Measurements from ENCODE around the gene ELF3. TPM values are rescaled to one million over a fixed set of nuclear protein-coding genes. Genes with fewer than 3 reads are reported as not detected.
"Not testable (repeated sequence)": the region's sequence is repeated elsewhere in the genome, so short reads cannot be mapped to it uniquely, and the experiment has no call there.

Gene ELF3
- polyA plus RNA-seq, 3 donors, result 39.6 to 57.1 (median 42.8) TPM

- no peak for DNase-seq (ENCODE audit: low read depth in 3 of 3, low spot score in 2 of 3)
Measured at GRCh38 chr1:202063093-202063492, 52.7 kb downstream of the ELF3 start.

- not testable (repeated sequence) for DNase-seq (ENCODE audit: low read depth in 3 of 3, low spot score in 2 of 3)
Measured at GRCh38 chr1:202064889-202065312, 54.5 kb downstream of the ELF3 start.

Other genes starting within 250 kb of the ELF3 start
- 10 to 100 TPM; 70.2 to 78.8 (median 74.0) TPM for gene IPO9, start 181.4 kb upstream of the ELF3 start, polyA plus RNA-seq (ENCODE audit: insufficient read length in 3 of 3)
- gene SHISA4, start 121.7 kb upstream of the ELF3 start, polyA plus RNA-seq (ENCODE audit: insufficient read length in 3 of 3), result 10 to 100 TPM; 13.8 to 15.5 (median 14.8) TPM
- gene LMOD1, start 64.0 kb upstream of the ELF3 start, polyA plus RNA-seq (ENCODE audit: insufficient read length in 3 of 3), result 1 to 10 TPM; 3.9 to 4.7 (median 4.3) TPM
- 10 to 100 TPM; 66.6 to 70.6 (median 69.5) TPM for gene TIMM17A, start 55.1 kb upstream of the ELF3 start, polyA plus RNA-seq (ENCODE audit: insufficient read length in 3 of 3)
- gene RNPEP, start 27.9 kb upstream of the ELF3 start, polyA plus RNA-seq (ENCODE audit: insufficient read length in 3 of 3), result 10 to 100 TPM; 56.8 to 66.7 (median 57.7) TPM
- gene GPR37L1, start 112.3 kb downstream of the ELF3 start, polyA plus RNA-seq (ENCODE audit: insufficient read length in 3 of 3), result under 1 TPM; 0.03 to 0.04 (median 0.03) TPM
- 10 to 100 TPM; 41.9 to 46.0 (median 43.3) TPM for gene ARL8A, start 134.2 kb downstream of the ELF3 start, polyA plus RNA-seq (ENCODE audit: insufficient read length in 3 of 3)
- 1 to 10 TPM in 1 of 3 donors, under 1 TPM in 2; 0.89 to 1.6 (median 0.92) TPM for gene PTPN7, start 150.0 kb downstream of the ELF3 start, polyA plus RNA-seq (ENCODE audit: insufficient read length in 3 of 3)
- gene LGR6, start 183.2 kb downstream of the ELF3 start, polyA plus RNA-seq (ENCODE audit: insufficient read length in 3 of 3), result 1 to 10 TPM in 2 of 3 donors, under 1 TPM in 1; 0.64 to 1.2 (median 1.1) TPM

All from right renal cortex interstitium (tissue), 3 donors.